Vagina (tissue), 2 donors: ENCODE data around the gene DNASE1. TPM values are rescaled to one million over a fixed set of nuclear protein-coding genes. Genes with fewer than 3 reads are reported as not detected.

Experiments
- DNase-seq, 2 donors: peaks; one replicate each; pipeline ENCODE4 v3.0.0-alpha.2; 2017; ENCODE audit errors: extremely low spot score in 2 of 2
- H3K27ac ChIP-seq: fragments of 200-600 bp; sonication (generic); one replicate; pipeline ENCODE4 v1.5.1; 2019
- H3K27me3 ChIP-seq: fragments of 200-600 bp; sonication (generic); one replicate; pipeline ENCODE4 v1.5.1; 2019
- H3K36me3 ChIP-seq, 2 donors: fragments of 200-600 bp; sonication (generic); one replicate each; pipeline ENCODE4 v1.5.1; 2017 to 2019
- H3K4me1 ChIP-seq: fragments of 200-600 bp; sonication (generic); one replicate; pipeline ENCODE4 v1.5.1; 2019
- H3K4me3 ChIP-seq, 2 donors: fragments of 200-600 bp; sonication (generic); 1 replicate in 1 of 2; 2 replicates in 1 of 2; pipeline ENCODE4 v1.5.1; 2016 to 2019
- H3K9me3 ChIP-seq: fragments of 200-600 bp; sonication (generic); one replicate; pipeline ENCODE4 v1.5.1; 2019
- POLR2A ChIP-seq, 2 donors: fragments of 450-650 bp; IDR thresholded peaks; one replicate each; pipeline ENCODE4 v1.6.1; 2017; ENCODE audit warnings: antibody characterized with exemption in 2 of 2, mild to moderate bottlenecking in 2 of 2, moderate library complexity in 2 of 2
- POLR2AphosphoS5 ChIP-seq, 2 donors: sonication (generic); formaldehyde crosslinking; IDR thresholded peaks; one replicate each; pipeline ENCODE4 v1.9.0; 2017; ENCODE audit warnings: antibody characterized with exemption in 2 of 2, mild to moderate bottlenecking in 2 of 2, low read depth in 1 of 2; ENCODE audit not compliant: insufficient read depth in 1 of 2
- intact Hi-C: fragments of 100-400 bp; cut with DNase I; formaldehyde crosslinking; loops from one replicate; pipeline ENCODE4 v1.15.1; 2023
- total RNA-seq: library from RNA; depleted of rRNA; stranded (reverse); fragments of >200 nt; gene quantifications from one replicate; pipeline ENCODE4 v1.2.3, GENCODE V29; 2016
- TF ChIP-seq, protein P1 (sequence below), 3 experiments: fragments of 450-650 bp in 2 of 3; fragments of 200-600 bp in 1 of 3; sonication (generic) in 1 of 3; IDR thresholded peaks; one replicate each; pipeline ENCODE4 v1.5.1; 2017 to 2019; ENCODE audit warnings: antibody characterized with exemption in 3 of 3, mild to moderate bottlenecking in 2 of 3, moderate library complexity in 2 of 3

Gene DNASE1
- total RNA-seq, 1 donor from 2014 or later, result 50.3 TPM

DNA sequence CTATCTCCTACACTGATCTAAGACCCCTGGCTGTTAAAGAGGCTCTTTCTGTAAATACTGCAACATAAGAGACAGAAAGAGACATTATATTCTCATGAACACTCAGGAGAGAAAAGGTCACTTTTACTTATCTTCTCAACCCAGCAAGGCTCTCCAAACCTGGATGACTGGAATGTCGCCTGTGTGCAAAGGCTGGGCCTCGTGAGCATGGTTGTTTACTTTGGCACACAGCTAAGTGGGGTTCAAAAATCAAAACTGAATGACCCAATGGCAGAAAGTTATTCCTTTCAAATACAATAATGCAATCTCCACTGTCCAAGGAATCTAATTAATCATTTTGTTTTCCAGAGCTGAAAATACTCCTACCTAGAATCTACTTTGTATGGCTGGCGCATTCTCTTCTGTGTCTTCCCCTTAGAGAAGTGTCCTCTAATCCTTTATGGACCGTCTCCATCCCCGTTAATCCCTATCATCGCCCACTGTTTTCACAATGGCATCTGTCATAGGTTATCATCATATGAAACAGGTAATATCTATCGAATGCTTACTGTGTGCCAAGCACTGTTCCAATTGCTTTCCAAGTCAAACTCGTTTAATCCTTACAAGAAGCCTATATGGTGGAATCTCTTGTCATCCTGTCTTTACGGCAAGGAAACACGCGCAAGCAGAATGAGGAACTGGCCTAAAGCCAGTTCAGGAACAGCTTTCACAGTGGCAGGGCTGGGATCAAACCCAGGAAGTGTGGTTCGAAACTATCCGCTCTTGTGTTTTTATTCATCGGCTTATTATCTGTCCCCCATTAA lies 44.4 kb upstream of the DNASE1 start:
- Histone ChIP-seq H3K27me3 (no peaks in the 10 kb centered on the region), H3K4me1 (peaks cover 32% of the 10 kb centered on the region), H3K9me3 (no peaks in the 10 kb centered on the region), H3K27ac (no peak overlapping the region), H3K36me3 (no peaks in the 10 kb centered on the region), H3K4me3 (peak overlapping the region in 1 of 2 donors; percentile 100)
- no peak for TF ChIP-seq POLR2A (IDR thresholded peaks at IDR 0.05)
- TF ChIP-seq POLR2AphosphoS5 (IDR thresholded peaks at IDR 0.05; ENCODE audit: insufficient read depth in 1 of 2, low read depth in 1 of 2), result no peak
- TF ChIP-seq, protein P1, sequence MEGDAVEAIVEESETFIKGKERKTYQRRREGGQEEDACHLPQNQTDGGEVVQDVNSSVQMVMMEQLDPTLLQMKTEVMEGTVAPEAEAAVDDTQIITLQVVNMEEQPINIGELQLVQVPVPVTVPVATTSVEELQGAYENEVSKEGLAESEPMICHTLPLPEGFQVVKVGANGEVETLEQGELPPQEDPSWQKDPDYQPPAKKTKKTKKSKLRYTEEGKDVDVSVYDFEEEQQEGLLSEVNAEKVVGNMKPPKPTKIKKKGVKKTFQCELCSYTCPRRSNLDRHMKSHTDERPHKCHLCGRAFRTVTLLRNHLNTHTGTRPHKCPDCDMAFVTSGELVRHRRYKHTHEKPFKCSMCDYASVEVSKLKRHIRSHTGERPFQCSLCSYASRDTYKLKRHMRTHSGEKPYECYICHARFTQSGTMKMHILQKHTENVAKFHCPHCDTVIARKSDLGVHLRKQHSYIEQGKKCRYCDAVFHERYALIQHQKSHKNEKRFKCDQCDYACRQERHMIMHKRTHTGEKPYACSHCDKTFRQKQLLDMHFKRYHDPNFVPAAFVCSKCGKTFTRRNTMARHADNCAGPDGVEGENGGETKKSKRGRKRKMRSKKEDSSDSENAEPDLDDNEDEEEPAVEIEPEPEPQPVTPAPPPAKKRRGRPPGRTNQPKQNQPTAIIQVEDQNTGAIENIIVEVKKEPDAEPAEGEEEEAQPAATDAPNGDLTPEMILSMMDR (IDR thresholded peaks at IDR 0.05), result no peak
- intact Hi-C loops, result no loop called here
- no peak for DNase-seq

DNA sequence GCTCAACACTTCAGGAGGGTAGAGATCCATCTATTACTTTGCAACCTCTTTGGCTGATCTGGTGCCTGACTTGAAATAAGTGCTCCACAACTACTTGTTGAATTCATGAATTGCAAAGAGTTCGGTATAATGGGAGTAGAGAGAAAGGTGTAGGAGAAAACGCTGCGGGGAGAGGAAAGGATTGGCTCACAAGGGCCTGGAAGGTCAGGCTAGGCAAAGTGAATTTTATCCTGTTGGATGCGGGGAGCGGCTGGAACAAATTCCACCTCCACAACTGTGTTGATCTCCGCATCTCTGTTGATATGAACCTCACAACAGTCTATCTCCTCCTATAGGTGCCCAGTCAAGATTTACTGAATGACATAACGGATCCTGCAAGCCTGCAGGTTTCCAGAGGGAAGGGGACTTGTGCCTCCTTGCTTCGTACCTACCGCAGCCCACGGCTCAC lies 43.8 kb upstream of the DNASE1 start:
- H3K4me1 ChIP-seq, result peaks cover 32% of the 10 kb centered on the region
- H3K4me3 ChIP-seq, result peak overlapping the region; percentile 85 to 100
- H3K9me3 ChIP-seq, result no peaks in the 10 kb centered on the region
- peak overlapping the region; percentile 86 for H3K27ac ChIP-seq
- intact Hi-C loops, result no loop called here
- H3K27me3 ChIP-seq, result no peaks in the 10 kb centered on the region
- H3K36me3 ChIP-seq, result no peaks in the 10 kb centered on the region
- DNase-seq, result no peak
- TF ChIP-seq POLR2A (IDR thresholded peaks at IDR 0.05) (no peak), POLR2AphosphoS5 (IDR thresholded peaks at IDR 0.05; ENCODE audit: insufficient read depth in 1 of 2, low read depth in 1 of 2) (no peak)
- TF ChIP-seq, protein P1 (IDR thresholded peaks at IDR 0.05), result no peak

DNA sequence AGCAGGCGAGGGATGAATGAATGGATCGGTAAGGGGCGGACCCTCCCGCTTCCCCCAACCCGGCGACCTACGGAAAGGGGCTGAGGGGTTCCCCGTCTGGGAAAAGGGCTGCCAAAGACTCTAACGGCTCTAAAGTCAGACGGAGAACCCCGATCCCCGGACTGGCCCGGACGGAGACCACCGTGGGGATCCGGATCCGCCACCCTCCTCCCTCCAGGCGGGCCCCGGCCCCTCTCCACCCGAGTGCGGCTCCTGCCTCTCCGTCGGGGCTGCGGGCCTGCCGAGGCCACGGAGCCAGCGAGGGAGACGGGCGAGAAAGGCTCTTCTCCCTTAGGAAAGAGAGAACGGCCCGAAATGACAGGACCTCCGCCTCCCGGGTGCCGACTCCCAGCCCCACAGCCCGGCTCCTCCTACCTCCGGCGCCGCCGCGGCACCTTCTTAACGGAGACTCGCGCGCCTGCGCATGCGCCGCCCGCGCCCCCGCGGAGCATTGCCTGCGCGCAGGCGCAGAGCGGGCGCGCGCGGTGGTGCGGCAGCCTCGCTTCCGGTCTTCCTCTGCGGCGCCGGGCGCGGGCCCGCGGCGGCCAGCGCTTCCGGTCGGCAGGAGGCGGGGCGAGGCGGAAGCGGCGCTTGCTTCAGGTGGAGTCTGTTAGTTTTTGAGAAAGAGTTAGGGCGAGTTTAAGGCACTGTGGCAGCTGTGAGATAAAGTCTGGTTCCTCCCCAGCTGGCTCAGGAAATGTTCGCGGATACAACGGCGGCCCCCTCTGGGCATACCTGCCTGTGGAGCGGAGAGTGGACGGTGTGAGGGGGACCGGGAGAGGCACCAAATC lies 43.1 kb upstream of the DNASE1 start, which contains the start of gene SLX4:
Gene SLX4, minus strand, starts transcription at position 461 of the 830 bp plus-strand sequence. CDS start 2,642 bp downstream, outside the sequence.
- Histone ChIP-seq H3K27me3 (no peaks in the 10 kb centered on the region), H3K27ac (peak within 1 kb of the TSS; percentile 86), H3K9me3 (no peaks in the 10 kb centered on the region), H3K4me1 (peaks cover 32% of the 10 kb centered on the region), H3K4me3 (peak within 1 kb of the TSS; percentile 85 to 100), H3K36me3 (no peaks in the 10 kb centered on the region)
- TF ChIP-seq POLR2AphosphoS5 (IDR thresholded peaks at IDR 0.05; ENCODE audit: insufficient read depth in 1 of 2, low read depth in 1 of 2) (peak in 1 of 2 donors; percentile 72), POLR2A (IDR thresholded peaks at IDR 0.05) (peak in 1 of 2 donors; percentile 36)
- TF ChIP-seq, protein P1 (IDR thresholded peaks at IDR 0.05), result peak in 1 of 3 experiments; percentile 12
- DNase-seq, result peak in 1 of 2 donors; percentile 92
- intact Hi-C loops, result no loop called here

DNA sequence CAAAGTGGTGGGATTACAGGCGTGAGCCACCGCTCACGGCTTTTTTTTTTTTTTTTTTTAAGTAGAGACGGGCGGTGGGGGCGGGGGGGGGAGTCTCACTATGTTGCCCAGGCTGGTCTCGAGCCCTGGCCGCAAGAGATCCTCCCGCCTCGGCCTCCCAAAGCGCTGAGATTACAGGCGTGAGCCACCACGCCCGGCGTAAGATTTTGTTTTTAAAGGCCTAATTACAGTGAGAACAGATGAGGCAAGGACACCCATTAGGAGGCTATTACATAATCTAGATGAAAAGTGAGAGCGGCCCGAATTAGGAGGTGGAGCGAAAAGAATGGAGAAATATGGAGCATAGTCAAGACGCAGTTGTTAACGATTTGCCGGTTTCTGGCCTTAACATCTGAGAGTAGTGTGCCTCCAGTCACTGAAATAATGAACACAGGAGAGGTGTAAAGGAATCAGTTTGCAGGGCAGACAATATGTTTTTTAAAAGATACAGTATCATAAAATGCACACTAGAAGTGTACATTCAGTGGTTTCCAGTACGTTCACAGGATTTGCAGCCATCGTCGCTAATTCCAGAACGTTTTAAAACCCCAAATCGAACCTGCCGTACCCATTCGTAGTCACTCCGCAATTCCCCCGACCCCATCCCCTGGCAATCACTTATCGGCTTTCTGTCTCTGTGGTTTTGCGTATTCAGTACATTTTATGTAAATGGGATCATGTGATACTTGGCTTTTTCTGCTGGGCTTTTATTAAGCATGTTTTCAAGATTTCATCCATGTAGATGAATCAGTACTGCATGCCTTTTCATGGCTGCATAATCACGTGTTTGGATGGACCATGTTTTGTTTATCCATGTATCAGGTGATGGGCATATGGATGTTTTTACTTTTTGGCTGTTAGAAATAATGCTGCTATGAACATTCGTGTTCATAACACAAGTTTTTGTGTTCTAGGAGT lies 41.7 kb upstream of the DNASE1 start:
- Histone ChIP-seq H3K9me3 (no peaks in the 10 kb centered on the region), H3K4me3 (peak overlapping the region; percentile 85 to 100), H3K4me1 (peaks cover 32% of the 10 kb centered on the region), H3K36me3 (no peaks in the 10 kb centered on the region), H3K27me3 (no peaks in the 10 kb centered on the region), H3K27ac (no peak overlapping the region)
- intact Hi-C loops, result no loop called here
- TF ChIP-seq POLR2A (IDR thresholded peaks at IDR 0.05), result no peak
- TF ChIP-seq, protein P1 (IDR thresholded peaks at IDR 0.05), result no peak
- TF ChIP-seq POLR2AphosphoS5 (IDR thresholded peaks at IDR 0.05; ENCODE audit: insufficient read depth in 1 of 2, low read depth in 1 of 2), result no peak
- DNase-seq, result no peak
